Central memory CD4-positive, alpha-beta T cell (primary cell): ENCODE measurements around the gene SRI.
"Not testable (repeated sequence)": the region's sequence is repeated elsewhere in the genome, so short reads cannot be mapped to it uniquely, and the experiment has no call there.

Source experiments
- DNase-seq: peaks from one replicate; pipeline ENCODE4 v3.0.0; 2022
- total RNA-seq, 3 experiments: gene quantifications; one replicate each; lab custom pipeline; 2026; lab: John Stamatoyannopoulos, UW

SRI gene, protein sequence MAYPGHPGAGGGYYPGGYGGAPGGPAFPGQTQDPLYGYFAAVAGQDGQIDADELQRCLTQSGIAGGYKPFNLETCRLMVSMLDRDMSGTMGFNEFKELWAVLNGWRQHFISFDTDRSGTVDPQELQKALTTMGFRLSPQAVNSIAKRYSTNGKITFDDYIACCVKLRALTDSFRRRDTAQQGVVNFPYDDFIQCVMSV
- total RNA-seq = 25.9 to 69.3 (median 39.9) reads per million in 3 experiments

DNA sequence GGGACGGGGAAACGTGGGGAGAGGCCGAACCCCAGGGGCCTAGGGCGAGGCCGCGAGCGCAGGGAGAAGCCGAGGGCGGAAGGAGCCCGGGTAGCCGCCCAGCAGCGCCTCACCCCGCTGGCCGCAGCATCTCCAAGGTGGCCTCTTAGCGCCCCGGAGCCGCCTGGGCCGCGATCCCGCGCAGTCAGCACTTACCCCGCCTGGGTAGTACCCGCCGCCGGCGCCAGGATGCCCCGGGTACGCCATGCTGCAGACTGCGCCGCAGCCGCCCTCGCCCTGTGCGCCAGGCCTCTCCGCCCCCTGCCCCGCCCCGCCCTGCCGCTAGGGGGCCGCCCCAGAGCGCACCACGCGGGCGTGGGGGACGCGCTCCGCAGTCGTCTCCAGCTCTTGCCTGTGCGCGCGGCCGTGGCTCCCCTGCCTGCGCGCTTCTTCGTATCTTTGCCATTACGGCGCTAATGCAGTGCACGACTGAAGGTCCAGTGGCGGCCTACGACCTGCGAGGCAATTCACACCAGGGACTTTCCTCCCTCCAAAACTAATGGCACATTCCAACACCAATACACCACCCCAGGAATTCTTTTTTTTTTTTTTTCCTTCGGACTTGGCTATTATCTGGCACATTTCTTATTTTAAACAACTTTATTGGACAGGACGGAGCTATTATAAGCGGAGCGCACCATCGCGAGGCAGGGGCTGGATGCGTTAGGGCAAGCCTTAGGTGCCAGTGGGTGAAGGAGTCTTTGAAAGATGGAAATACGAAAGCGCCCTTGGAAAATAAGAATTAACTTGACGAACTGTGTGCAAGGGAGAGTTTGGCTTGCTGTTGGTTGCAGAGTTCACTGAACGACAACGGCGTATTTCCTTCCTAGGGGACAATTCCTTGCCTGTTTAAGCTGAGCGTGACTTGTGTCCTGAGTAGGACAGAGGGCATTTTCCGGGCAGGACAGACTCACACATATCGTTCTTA, at the start of gene SRI:
TSS of gene SRI (minus strand) at position 258 of the 967 bp plus-strand sequence. CDS start at position 246, 12 bp downstream.
- peak; percentile 91 for DNase-seq

- DNase-seq = no peak
Measured at GRCh38 chr7:88269586-88269985, 49.7 kb upstream of the SRI start.

- no peak for DNase-seq
Measured at GRCh38 chr7:88268858-88269257, 49.0 kb upstream of the SRI start.

DNA sequence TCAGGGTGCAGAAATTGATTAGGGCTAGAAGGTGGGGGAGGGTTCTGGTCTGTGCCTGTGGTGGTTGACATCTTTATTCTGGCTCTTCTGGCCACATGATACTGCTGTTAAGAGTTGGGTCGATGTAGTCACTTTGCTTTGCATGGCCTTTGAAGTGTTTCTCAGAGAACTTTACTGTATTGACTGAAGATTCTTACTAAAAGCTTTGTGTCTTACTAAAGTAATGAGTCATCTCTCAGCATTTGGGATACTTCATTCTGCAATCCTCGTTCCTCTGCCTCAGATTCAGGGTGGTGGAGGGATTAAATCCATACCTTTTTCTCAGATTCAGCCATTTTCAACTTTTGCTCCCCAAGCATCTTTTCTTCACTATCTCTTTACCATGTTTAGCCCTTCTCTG, 48.2 kb upstream of the SRI start:
- DNase-seq = no peak

GRCh38 chr7:88267421-88267820, 47.6 kb upstream of the SRI start:
- DNase-seq = no peak

DNA sequence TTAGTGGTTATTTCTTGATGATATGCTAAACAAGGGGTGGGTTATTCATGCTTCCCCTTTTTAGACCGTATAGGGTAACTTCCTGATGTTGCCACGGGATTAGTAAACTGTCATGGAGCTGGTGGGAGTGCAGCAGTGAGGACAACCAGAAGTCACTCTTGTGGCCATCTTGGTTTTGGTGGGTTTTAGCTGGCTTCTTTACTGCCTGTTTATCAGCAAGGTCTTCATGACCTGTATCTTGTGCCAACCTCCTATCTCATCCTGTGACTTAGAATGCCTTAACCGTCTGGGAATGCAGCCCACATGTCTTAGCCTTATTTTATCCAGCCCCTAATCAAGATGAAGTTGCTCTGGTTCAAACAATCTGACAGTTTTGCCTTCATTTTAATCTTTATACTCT, 45.1 kb upstream of the SRI start:
- DNase-seq = not testable (repeated sequence)

GRCh38 chr7:88262562-88262961, 42.7 kb upstream of the SRI start:
- DNase-seq = no peak

DNA sequence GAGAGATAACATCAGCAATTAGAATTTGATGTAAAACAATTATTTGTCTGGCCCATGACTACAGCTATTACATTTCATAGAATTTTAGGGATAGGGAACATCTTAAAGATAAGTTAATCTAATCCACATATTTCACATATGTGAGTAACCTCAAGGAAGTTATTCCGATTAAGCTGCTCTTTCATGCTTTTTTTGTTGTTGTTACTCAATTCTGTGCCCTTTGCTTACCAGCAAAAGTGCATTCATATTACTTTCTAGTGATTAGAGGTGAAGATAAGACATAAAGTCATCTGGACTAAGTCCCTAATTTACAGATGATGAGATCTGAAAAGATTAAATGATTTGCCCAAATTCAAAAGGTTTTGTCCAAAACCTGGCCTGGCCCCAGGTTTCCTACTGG, 40.9 kb upstream of the SRI start:
- no peak for DNase-seq

- DNase-seq = no peak
Measured at GRCh38 chr7:88259656-88260380, 40.0 kb upstream of the SRI start.

DNA sequence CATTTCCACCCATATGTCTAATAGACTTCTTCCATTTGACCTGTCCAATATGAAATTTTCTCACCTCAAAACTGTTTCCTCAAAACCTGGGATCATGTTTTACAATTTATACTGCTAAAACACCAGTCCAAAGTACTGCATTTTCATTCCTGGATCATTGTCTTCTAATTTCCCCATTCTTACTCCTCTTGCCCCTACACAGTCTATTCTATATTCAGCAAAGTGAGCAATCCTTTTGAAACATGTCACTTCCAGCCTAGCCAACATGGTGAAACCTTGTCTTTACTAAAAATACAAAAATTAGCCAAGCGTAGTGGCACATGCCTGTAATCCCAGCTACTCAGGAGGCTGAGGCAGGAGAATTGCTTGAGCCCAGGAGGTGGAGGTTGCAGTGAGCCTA, 38.5 kb upstream of the SRI start:
- DNase-seq = not testable (repeated sequence)

- DNase-seq = no peak
Measured at GRCh38 chr7:88256906-88257305, 37.1 kb upstream of the SRI start.

- no peak for DNase-seq
Measured at GRCh38 chr7:88254721-88255424, 35.0 kb upstream of the SRI start.

DNA sequence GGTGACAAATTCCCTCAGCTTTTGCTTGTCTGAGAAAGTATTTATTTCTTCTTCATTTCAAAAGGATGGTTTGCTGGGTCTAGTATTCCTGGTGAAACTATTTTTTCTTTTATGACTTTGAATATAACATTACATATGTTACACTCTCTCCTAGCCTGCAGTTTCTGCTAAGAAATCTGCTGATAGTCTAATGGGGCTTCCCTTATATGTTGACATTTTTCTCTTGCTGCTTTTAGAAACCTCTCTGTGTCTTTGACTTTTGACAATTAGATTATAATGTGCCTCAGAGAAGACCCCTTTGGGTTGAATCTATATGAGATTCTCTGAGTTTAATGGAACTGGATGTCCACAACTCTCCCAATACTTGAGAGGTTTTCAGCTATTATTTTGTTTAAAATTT, 33.8 kb upstream of the SRI start:
- no peak for DNase-seq

DNA sequence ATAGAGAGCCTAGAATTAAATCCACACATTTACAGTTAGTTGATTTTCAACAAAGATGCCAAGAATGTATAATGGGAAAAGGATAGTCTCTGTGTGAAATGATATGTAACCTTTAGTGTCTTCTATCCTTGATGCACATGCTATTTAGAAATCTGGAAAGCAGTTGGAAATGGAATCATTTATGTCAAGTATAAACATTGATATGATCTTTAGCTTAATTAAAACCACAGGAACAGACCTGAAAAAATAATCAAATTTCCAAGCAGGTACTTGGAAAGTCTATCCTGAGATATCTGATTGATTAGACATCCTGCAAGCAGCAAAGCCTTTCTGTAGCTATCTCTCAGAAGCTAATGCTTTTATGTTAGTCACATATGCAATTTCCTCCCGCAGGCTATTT, 24.4 kb upstream of the SRI start:
- no peak for DNase-seq

DNA sequence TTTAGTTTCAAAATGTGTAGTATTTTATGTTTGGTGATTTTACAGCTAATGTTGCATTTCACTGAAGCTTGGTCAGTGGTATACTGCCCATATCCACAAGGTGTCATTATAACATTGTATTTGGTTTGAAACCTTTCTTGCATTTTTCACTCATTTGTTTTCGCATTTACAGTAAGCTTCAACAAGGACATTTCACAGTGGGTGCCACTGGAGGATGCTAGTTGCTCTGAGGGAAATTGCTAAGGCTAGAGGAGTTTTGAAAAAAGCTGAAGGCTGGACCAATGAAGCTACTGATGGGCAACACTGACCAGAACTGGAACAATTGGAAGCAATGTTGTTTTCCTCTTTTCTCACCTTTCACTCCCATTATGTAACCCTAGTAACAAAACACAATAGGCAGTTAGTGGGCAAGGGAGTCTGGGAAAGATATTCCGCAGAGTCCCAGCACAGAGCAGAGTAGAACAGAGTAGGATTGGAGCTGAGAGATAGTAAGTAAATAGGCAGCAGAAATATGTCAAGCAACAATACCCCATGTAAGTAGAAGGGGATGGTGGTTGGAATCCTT, 23.6 kb upstream of the SRI start:
- DNase-seq = no peak

DNA sequence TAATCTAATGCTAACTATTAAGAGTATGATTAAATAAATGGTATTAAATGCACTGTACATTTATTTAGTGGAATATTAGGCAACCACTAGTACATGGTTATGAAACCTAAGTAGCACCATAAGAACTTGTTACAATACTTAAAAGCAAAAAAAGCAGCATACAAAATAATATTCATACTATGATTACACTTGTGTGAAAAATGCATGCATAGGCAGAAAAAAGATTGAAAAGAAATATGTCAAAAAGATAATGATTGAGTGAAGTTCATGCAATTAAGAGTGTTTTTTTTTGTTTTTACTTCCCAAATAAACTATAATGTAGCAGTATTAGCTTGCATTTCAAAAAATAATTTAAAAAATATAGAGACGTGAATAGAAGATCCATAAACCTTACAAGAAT, 20.0 kb upstream of the SRI start:
- DNase-seq = no peak

GRCh38 chr7:88233828-88234227, 14.0 kb upstream of the SRI start:
- DNase-seq = no peak

DNA sequence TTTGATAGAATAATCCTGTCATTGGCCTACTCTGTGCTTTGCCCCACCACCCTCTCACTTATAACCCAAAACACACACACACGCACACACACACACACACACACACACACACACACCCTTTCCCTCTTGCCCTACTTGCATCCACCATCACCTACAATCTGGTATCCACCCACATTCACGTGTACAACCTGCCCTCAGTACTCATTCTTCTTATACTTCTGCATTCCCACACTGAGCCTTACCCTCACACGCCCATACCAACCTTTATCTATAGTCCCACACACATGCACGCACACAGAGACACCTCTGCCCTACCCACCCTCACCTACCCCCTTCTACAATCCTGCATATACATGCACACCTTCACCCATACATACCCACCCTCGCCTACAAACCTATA, 10.8 kb upstream of the SRI start:
- DNase-seq = no peak

GRCh38 chr7:88229302-88229995, 9.6 kb upstream of the SRI start:
- DNase-seq = no peak

DNA sequence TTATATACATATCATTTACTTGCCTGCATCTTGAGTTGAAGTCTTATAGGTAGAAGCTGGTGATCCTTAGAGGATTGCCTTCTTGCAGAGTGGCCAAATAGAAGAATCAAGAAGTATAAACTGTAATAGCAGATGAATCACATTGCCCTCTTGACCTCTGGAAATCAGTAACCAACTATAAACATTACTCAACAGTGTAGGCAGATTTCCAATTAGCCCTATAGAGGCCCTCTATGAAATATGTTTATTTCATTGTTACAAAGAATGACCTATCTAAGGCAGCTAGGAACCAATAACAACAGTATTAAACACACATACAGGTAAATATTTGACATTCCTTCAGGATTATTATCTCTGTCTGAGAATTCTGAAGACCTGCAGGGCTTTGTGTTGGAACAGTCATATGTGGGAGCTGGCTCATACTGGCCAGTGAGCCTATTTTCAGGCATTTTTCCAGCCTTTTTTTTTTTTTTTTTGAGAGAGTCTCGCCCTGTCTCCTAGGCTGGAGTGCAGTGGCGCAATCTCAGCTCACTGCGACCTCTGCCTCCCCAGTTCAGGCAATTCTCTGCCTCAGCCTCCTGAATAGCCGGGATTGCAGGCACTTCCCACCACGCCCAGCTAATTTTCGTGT, 7.2 kb upstream of the SRI start:
- DNase-seq = no peak

DNA sequence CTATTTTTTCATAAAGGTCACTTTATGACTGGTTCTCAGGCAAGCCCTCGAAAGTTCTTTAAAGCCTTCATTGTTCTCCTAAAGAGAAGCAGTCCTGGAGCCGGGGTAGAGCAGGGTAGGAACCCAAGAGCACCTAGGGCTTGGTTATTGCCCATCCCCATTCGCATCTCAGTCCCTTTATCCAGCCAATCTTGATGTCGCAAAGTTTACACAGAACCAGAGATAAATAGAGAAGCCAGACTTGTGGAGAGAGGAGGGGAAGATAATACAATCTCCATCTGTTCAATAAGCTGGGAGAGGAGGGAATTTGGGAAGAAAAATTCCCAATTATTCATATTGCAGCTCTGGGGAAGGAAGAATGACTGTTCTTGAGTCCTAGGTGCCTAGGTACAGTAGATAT, 6.4 kb upstream of the SRI start:
- DNase-seq = no peak
